SK-N-SH (cell line): ENCODE results near the gene ARHGAP6.

ENCODE experiments used
- CTCF ChIP-seq: fragments of 200-600 bp; sonication (generic); IDR thresholded peaks from 2 replicates; pipeline ENCODE4 v1.6.1; 2017; ENCODE audit warnings: antibody characterized with exemption, mild to moderate bottlenecking, moderate library complexity
- EP300 ChIP-seq, 2 experiments: IDR thresholded peaks; 2 replicates each; pipeline versions ENCODE4 v1.4.0 to v1.6.1; 2012; ENCODE audit warnings: borderline replicate concordance in 1 of 2, low read depth in 1 of 2, low read length in 1 of 2
- NRF1 ChIP-seq: IDR thresholded peaks from 2 replicates; pipeline ENCODE4 v1.6.1; 2012; ENCODE audit warnings: low read depth, mild to moderate bottlenecking, low read length
- TEAD4 ChIP-seq: IDR thresholded peaks from 2 replicates; pipeline ENCODE4 v1.4.0; 2012; ENCODE audit warnings: mild to moderate bottlenecking, borderline replicate concordance; ENCODE audit not compliant: insufficient read depth

- TF ChIP-seq EP300 (IDR thresholded peaks at IDR 0.05; ENCODE audit: borderline replicate concordance in 1 of 2, low read depth in 1 of 2, low read length in 1 of 2): no peak
- TF ChIP-seq CTCF: no peak
- no peak for TF ChIP-seq NRF1
- TF ChIP-seq TEAD4: no peak
Measured at GRCh38 chrX:11321986-11322385, 343.7 kb downstream of the ARHGAP6 start.
